Measurements from ENCODE around the gene TRMT61A. TPM values are rescaled to one million over a fixed set of nuclear protein-coding genes. Genes with fewer than 3 reads are reported as not detected.

Gene TRMT61A
- total RNA-seq, 1 donor from 2014 or later, result 12.5 TPM

DNA sequence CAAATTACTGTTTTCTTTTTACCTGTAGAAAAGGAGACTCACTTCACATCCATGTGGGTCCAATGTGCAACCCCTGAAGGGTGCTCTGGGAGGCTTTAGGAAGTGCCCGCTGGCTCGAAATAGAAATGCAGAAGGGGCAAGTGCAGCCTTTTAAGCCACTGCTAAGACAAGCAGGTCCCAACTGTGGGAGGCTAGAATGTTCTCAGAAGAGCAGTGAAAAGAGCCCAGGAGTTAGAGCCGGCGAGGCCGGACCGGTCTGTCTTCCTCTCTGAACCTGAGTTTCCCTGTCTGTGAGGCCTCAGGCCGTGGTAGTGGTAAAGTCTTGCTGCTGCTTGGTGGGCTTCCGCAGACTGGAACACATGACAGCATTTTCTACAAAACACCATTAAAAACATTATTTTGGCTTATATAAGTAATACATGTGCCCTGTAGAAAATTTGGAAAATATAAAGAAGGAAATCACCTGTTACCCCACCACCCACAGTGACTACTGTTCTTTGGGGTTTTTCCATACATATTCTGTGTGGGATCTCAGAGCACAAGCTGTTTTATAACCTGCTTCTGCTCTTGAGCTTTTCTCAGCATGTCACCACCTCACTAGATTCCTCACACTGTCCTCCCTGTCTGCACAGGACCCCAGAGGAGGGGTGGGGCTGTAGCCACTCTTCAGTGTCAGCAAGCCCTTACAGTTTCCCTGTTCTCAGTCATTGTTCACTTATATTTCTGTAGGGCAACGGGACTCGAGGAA, 12.4 kb upstream of the TRMT61A start:
- Mint-ChIP-seq H3K4me3 (peak overlapping the region; percentile 83), H3K36me3 (ENCODE audit: low read depth) (peaks cover 11% of the 10 kb centered on the region), H3K27me3 (ENCODE audit: low read depth) (peaks cover 23% of the 10 kb centered on the region), H3K9me3 (no peaks in the 10 kb centered on the region), H3K4me1 (peaks cover 26% of the 10 kb centered on the region), H3K27ac (ENCODE audit: unreplicated experiment) (peak overlapping the region; percentile 59)
- no peak for DNase-seq (ENCODE audit: low read depth, low spot score)
- TF ChIP-seq, protein P1, sequence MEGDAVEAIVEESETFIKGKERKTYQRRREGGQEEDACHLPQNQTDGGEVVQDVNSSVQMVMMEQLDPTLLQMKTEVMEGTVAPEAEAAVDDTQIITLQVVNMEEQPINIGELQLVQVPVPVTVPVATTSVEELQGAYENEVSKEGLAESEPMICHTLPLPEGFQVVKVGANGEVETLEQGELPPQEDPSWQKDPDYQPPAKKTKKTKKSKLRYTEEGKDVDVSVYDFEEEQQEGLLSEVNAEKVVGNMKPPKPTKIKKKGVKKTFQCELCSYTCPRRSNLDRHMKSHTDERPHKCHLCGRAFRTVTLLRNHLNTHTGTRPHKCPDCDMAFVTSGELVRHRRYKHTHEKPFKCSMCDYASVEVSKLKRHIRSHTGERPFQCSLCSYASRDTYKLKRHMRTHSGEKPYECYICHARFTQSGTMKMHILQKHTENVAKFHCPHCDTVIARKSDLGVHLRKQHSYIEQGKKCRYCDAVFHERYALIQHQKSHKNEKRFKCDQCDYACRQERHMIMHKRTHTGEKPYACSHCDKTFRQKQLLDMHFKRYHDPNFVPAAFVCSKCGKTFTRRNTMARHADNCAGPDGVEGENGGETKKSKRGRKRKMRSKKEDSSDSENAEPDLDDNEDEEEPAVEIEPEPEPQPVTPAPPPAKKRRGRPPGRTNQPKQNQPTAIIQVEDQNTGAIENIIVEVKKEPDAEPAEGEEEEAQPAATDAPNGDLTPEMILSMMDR (conservative IDR thresholded peaks at IDR 0.05), result no peak

DNA sequence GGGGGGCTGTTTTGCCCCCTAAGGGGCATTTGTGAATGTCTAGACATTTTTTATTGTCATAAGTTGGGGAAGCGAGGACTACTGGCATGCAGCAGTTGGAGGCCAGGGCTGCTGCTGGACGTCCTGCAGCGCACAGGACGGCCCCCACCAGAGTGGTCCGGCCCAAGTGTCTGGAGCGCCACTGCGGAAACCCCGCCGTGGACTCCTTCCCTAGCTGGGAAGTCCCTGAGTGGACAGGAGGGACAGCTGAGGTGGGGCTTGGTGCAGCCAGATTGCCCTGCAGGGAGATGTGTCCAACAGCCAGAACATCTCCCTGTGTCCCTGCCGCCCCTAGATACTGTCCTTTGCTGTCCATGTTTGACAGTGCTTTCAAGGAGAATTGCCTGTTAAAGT, 11.8 kb upstream of the TRMT61A start:
- Mint-ChIP-seq H3K4me3 (peak overlapping the region; percentile 83), H3K27me3 (ENCODE audit: low read depth) (peaks cover 23% of the 10 kb centered on the region), H3K36me3 (ENCODE audit: low read depth) (peaks cover 11% of the 10 kb centered on the region), H3K27ac (ENCODE audit: unreplicated experiment) (peak overlapping the region; percentile 59), H3K4me1 (peaks cover 26% of the 10 kb centered on the region), H3K9me3 (no peaks in the 10 kb centered on the region)
- DNase-seq (ENCODE audit: low read depth, low spot score), result no peak
- TF ChIP-seq, protein P1 (conservative IDR thresholded peaks at IDR 0.05), result no peak

DNA sequence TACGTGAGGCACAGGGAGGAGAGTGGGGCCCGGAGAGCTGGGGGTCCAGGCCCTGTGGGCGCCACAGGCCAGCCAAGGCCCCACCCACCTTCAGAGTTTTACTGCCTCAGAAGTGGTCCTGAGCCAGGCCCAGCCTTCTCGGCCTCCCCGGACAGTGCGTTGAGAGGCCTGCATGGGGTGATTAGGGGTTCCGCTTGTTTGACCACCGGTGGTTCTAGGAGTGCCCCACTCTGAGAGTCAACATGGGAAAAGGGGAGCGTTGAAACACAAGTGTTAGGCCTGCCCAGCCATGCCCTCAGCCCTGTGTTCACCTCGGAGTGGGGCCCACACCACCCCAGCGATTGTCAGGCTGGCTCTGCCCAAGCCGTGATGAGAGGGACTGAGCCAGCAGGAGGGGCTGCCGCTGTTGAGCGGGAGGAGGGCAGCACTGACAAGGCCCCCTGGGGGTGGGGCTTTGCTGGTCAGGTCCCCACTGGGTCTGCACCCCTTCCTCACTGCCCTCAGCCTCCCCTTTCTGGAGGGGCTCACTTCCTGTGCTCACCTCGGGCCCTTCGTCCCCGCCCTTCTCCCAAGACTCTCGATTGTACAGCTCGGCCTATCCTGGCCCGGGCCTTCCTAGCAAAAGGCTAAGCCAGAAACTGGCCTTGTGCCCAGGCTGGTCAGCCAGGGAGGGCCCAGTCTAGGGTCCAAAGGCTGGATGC, 11.1 kb upstream of the TRMT61A start:
- H3K36me3 Mint-ChIP-seq (ENCODE audit: low read depth), result peaks cover 8% of the 10 kb centered on the region
- no peak overlapping the region for H3K27ac Mint-ChIP-seq (ENCODE audit: unreplicated experiment)
- H3K4me1 Mint-ChIP-seq, result peaks cover 26% of the 10 kb centered on the region
- peaks cover 23% of the 10 kb centered on the region for H3K27me3 Mint-ChIP-seq (ENCODE audit: low read depth)
- H3K4me3 Mint-ChIP-seq, result peak overlapping the region; percentile 91
- H3K9me3 Mint-ChIP-seq, result no peaks in the 10 kb centered on the region
- TF ChIP-seq, protein P1 (conservative IDR thresholded peaks at IDR 0.05), result no peak
- DNase-seq (ENCODE audit: low read depth, low spot score), result no peak

DNA sequence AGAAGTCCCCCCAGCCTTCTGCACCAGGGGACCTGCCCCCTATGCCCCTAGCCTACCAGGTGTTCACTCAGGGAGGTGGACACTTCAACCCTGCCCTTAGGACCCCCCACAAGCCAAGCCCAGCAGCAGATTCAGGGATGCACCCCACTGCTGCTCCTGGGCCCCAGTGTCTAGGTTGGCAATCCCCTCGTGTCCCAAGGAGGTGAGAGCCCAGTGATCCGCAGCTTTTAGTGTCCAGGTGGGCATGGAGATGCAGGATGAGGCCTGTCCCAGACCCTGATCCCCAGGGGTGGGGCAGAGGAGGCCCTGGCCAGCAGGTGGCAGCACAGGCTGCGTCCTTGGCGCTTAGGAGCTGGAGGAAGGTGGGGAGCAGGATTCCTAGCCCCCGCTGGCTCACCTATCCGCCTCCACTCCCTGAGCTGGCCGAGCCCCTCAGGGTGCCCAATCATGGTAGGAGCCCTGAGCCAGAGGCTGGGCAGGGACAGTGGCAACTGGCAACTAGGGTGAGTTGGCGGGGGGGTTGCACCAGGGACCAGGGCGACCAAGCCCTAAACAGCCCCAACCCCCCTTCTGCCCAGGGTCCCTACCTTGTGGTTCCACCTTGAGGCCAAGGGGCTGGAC, 10.5 kb upstream of the TRMT61A start:
- peak; percentile 67 for DNase-seq (ENCODE audit: low read depth, low spot score)
- Mint-ChIP-seq H3K27ac (ENCODE audit: unreplicated experiment) (no peak overlapping the region), H3K4me1 (peaks cover 28% of the 10 kb centered on the region), H3K4me3 (peak overlapping the region; percentile 91), H3K36me3 (ENCODE audit: low read depth) (peaks cover 8% of the 10 kb centered on the region), H3K27me3 (ENCODE audit: low read depth) (peaks cover 27% of the 10 kb centered on the region), H3K9me3 (no peaks in the 10 kb centered on the region)
- TF ChIP-seq, protein P1 (conservative IDR thresholded peaks at IDR 0.05), result peak; percentile 86

DNA sequence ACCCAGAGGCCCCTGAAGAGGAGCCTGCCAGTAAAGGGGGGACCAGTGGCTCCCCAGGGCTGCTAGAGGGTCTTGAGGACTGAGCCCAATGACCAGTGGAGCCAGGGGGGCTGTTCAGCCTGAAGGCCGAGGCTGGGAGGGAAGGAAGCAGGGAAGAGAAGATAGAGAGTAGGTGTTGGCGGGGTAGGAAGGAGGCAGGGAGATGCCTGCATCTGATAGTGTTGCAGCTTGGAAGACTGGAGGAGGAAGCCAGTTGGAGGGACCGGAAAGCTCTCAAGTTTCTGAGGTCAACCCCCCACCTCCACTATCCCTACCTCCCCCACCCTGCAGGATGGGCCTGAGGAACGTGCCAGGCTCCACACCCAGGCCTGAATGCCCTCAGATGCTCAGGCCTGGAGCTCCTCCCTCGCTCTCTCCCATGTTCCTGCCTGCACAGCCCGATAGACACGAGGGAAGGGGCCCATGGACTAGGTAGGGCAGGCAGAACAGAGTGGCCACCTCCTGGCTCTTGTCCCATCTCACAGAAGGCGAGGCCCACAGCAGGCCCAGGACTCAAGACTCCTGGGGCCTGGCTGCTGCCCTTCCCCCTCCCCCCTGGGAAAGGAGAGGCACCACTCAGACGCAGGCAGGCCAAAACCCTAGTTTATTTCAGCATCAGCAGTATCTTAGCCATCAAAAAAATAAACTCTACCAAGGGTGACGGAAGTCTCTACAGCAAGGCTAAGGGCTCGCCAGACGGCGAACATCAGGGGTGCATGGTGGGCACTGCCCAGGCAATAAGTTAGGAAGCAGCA, 9.8 kb upstream of the TRMT61A start:
- TF ChIP-seq, protein P1 (conservative IDR thresholded peaks at IDR 0.05), result no peak
- peaks cover 8% of the 10 kb centered on the region for H3K36me3 Mint-ChIP-seq (ENCODE audit: low read depth)
- DNase-seq (ENCODE audit: low read depth, low spot score), result no peak
- peak overlapping the region; percentile 86 for H3K27ac Mint-ChIP-seq (ENCODE audit: unreplicated experiment)
- peak overlapping the region; percentile 91 for H3K4me3 Mint-ChIP-seq
- no peaks in the 10 kb centered on the region for H3K9me3 Mint-ChIP-seq
- H3K4me1 Mint-ChIP-seq, result peaks cover 34% of the 10 kb centered on the region
- peaks cover 33% of the 10 kb centered on the region for H3K27me3 Mint-ChIP-seq (ENCODE audit: low read depth)

Measured in neural crest cell (in vitro differentiated cells).